ENCODE data around the gene FLT4.

GRCh38 chr5:180609386-180609785 lies 40.0 kb downstream of the FLT4 start:
- TF ChIP-seq CTCF (IDR thresholded peaks at IDR 0.05) (no peak), POLR2AphosphoS5 (IDR thresholded peaks at IDR 0.05) (no peak), POLR2A (IDR thresholded peaks at IDR 0.05) (no peak), EP300 (IDR thresholded peaks at IDR 0.05) (no peak)
